Measurements from ENCODE around the gene CDK13.

The CDK13 gene

GRCh38 chr7:39950473-39951225 lies 593 bp downstream of the CDK13 start:
- peak; percentile 47 for DNase-seq

DNA sequence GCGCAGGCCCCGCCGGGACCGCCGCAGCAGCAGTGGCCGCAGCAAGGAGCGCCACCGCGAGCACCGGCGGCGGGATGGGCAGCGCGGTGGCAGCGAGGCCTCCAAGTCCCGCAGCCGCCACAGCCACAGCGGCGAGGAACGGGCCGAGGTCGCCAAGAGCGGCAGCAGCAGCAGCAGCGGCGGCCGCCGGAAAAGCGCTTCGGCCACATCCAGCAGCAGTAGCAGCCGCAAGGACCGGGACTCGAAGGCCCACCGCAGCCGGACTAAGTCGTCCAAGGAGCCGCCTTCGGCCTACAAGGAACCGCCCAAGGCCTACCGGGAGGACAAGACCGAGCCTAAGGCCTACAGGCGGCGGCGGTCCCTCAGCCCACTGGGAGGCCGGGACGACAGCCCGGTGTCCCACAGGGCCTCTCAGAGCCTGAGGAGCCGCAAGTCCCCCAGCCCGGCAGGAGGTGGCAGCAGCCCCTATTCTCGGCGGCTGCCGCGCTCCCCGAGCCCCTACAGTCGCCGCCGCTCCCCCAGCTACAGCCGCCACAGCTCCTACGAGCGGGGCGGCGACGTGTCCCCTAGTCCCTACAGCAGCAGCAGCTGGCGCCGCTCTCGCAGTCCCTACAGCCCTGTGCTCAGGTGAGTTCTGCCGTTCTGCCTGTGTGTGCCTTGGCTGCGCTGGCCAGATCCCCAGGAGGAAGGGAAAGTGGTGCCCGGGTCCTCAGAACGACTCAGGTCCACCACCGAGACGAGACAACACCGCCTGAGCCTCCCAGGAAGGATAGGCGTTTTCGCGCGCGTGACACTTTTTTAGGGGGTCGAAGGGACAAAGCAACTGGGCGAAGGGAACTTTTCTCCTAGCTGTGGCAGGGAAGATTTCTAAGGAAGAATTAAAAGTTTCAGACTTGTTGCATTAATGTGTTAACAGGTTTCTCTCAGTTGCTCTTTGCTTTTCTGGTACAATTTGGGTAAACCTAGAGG lies 1.5 kb downstream of the CDK13 start:
- DNase-seq = peak; percentile 74

- peak; percentile 45 for DNase-seq
Measured at GRCh38 chr7:39952374-39952773, 2.3 kb downstream of the CDK13 start.

GRCh38 chr7:39952803-39953202 lies 2.7 kb downstream of the CDK13 start:
- DNase-seq = no peak

- no peak for DNase-seq
Measured at GRCh38 chr7:39954694-39955093, 4.6 kb downstream of the CDK13 start.

GRCh38 chr7:39958038-39958437 lies 8.0 kb downstream of the CDK13 start:
- DNase-seq = no peak

DNA sequence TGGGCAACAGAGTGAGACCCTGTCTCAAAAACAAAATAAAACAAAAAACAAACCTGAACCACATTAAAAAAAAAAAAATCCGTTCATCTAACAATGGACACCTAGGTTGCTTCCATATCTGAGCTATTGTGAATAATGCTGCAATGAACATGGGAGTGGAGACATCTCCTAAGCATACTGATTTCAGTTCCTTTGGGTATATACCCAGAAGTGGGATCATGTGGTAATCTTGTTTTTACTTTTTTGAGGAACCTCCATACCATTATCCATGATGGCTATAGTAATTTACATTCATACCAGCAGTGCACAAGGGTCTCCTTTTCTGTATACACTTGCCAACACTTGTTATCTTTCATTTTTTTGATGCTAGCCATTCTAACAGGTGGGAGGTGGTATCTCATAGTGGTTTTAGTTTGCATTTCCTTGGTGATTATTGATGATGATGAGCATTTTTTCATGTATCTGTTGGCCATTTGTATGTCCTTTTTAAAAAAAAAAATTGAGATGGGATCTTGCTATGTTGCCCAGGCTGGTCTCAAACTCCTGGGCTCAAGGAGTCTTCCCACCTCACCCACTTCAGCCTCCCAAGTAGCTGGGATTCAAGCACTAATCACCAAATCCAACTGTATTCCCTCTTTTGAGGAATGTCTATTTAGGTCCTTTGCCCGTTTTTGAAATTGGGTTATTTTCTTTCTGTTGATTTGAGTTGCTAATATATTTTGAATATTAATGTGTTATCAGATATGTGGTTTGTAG lies 17.5 kb downstream of the CDK13 start:
- DNase-seq = no peak

- DNase-seq = no peak
Measured at GRCh38 chr7:39969431-39969830, 19.4 kb downstream of the CDK13 start.

DNA sequence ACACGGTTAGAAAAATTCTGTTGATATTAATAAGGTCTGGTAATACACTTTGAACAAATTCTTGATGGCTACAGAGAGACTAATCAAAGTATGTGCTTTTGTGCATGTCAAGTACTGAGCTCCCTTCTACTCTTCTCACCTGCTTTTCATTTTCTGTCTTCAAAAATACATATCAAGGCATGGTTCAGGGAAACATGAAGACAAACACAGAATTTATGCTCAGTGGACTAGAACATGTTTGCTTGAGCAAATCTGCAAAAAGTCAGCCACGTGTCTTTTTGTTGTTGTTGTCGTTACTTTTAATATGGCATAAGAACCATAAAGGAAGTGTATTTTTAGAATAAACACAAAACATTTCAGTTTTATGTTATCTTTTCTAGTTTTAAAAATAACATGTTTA lies 21.9 kb downstream of the CDK13 start:
- DNase-seq = no peak

GRCh38 chr7:39973801-39974200 lies 23.7 kb downstream of the CDK13 start:
- DNase-seq = no peak

GRCh38 chr7:39978230-39978934 lies 28.3 kb downstream of the CDK13 start:
- DNase-seq = no peak

DNA sequence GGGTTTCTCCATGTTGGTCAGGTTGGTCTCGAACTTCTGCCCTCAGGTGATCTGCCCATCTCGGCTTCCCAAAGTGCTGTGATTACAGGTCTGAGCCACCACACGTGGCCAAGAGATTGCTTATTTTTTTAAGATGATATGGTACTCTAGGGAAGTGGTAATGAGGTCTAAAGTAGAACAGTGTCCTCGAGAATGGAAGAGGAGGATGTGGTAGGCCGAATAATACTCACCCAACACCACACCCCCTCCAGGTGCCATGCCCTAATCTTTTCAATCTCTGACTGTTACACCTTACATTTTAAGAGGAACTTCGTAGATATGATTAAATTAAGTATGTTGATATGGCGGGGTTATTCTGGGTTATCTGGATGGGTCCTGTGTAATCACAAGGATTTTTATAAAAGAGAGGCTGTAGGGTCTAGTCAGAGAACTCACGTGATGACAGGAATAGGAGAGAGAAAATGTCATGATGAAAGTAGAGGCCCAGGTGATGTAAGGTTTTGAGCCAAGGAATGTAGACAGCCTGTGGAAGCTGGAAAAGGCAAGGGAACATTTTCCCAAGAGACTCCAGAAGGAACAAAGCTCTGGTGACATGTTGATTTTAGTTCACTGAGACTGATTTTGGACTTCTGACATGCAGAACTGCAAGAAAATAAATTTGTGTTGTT lies 29.5 kb downstream of the CDK13 start:
- DNase-seq = peak; percentile 21

GRCh38 chr7:39985398-39985918 lies 35.4 kb downstream of the CDK13 start:
- no peak for DNase-seq

DNA sequence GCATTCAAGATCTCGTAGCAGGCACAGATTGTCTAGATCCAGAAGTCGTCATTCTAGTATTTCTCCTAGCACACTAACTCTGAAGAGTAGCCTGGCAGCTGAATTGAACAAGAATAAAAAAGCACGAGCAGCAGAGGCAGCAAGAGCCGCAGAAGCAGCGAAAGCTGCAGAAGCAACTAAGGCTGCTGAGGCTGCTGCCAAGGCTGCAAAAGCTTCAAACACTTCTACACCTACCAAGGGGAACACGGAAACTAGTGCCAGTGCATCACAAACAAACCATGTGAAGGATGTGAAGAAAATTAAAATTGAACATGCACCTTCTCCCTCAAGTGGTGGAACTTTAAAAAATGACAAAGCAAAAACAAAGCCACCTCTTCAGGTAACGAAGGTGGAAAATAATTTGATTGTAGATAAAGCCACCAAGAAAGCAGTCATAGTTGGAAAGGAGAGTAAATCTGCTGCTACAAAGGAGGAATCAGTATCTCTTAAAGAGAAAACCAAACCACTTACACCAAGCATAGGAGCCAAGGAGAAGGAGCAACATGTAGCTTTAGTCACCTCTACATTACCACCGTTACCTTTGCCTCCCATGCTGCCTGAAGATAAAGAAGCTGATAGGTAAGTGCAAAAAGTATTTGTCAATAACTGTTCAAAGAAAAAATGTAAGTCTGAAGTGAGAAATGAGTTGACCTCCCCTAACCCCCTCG lies 37.7 kb downstream of the CDK13 start:
- no peak for DNase-seq

DNA sequence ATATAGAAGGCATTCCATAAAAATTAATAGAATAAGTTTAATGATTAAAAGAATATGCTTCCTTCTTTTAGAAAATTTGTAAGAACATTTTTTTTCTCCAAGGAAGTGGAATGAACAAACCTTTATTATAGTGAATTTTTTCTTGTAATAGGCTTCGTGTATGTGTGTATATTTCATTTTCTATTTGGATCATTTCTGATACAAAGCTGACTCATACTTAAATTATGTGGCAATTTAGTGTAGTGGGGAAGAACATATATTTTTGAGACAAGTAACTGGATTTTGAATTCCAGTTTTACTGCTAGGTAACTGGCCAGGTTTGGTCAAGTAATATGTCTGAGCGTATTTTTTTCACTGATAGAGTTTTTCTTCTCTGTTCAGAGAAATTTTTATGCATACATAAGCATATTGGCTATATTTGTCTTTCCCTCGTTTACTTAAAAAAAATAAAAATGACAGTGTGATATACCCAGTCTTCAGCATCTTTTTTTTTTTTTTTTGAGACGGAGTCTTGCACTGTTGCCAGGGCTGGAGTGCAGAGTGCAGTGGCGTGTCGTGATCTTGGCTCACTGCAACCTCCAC lies 50.8 kb downstream of the CDK13 start:
- DNase-seq = peak; percentile 11

- no peak for DNase-seq
Measured at GRCh38 chr7:40001649-40002048, 51.6 kb downstream of the CDK13 start.

DNA sequence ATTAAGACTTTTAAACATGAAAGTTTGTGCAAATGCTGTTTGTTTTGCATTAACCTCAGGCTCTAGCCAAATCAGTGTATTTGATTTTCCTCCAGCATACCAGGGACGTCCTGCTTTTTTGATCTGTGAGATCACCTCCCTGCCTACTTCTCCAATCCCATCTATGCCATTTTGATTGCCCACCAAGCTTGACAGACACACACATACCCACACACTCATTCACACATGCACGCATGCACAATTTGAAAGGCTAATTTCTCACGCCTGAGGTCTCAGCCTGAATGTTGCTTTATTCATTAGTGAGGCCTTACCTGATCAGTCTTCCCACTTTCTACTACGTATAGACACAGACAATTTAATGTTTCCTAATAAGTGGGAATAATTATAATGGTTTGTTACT lies 53.5 kb downstream of the CDK13 start:
- no peak for DNase-seq

GRCh38 chr7:40008223-40008815 lies 58.3 kb downstream of the CDK13 start:
- no peak for DNase-seq

GRCh38 chr7:40009301-40009700 lies 59.2 kb downstream of the CDK13 start:
- DNase-seq = no peak

GRCh38 chr7:40014376-40014775 lies 64.3 kb downstream of the CDK13 start:
- no peak for DNase-seq
